Amygdala (tissue), 56 donors: ENCODE measurements around the gene CUEDC1.
"Not testable (repeated sequence)": the region's sequence is repeated elsewhere in the genome, so short reads cannot be mapped to it uniquely, and the experiment has no call there.

ENCODE experiments used
- DNase-seq, 56 donors: peaks; one replicate each; lab custom pipeline; 2025; lab: John Stamatoyannopoulos, UW

CUEDC1 gene

DNA sequence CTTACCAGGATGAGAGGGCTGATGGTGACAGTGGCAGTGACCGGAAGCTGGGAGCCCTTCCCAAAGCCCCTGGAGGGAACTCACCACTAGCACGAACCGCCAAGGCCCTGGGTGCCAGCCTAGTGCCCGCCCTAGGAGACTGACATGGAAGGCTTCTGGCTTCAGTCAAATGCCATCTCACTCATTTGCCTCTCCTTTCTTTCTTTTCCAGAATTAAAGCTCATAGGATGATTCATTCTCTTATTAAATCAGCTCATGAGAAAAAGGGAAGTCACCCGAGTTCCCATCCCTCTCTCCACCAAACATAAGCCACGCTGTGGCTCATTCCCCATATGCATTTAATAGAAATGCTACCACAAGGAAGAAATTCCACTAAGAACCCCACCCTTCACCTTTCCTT, 12.1 kb downstream of the CUEDC1 start:
- peak in 1 of 56 donors; percentile 18 for DNase-seq

DNA sequence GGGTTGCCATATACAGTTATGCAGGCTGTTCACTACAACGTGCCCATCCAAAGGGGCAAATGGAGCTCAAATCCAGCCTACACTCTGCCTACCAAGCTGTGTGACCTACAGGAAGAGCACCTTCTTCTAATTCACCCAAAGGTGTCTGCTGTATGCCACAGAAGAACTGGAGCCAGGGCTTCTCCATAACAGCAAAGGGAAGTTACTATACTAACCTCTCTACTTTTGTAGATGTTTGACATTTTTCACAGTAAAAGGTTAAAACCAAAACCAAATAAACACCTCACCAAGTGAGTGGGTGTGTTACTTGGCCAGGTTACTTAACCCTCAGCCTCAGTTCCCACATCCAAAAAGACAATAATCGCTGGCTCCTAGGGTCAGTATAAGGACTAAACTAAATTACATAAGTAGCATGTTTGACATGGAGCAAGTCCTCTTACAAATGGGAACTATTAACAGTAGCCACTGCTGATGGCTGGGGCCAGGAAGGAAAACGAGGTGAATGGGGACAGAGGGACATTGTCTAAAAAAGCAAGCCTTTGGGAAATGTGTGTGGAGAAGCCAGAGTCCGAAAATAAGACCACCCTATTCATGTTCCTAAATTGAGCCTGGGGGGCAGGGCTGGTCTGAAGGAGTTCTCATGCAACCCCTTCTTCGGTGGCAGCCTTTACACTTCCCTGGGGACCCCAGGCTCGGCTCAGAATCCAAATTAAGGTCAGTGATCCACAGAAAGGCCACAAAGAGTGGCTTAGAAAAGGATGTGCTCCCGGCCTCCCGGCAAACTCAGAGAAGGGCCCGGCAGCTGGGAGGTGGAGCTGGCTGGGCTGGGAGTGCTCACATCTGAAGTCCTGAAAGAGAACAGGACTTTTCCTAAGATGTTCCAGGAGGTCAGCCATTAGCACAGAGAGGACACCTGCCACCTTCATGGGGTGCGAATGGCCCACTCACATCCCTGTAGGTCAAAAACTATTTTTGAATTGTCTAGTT, 13.5 kb downstream of the CUEDC1 start:
- peak in 3 of 56 donors; percentile 20 to 39 (median 27) for DNase-seq

GRCh38 chr17:57940653-57941329, 14.4 kb downstream of the CUEDC1 start:
- DNase-seq: peak in 6 of 56 donors; percentile 26 to 39 (median 33)

DNA sequence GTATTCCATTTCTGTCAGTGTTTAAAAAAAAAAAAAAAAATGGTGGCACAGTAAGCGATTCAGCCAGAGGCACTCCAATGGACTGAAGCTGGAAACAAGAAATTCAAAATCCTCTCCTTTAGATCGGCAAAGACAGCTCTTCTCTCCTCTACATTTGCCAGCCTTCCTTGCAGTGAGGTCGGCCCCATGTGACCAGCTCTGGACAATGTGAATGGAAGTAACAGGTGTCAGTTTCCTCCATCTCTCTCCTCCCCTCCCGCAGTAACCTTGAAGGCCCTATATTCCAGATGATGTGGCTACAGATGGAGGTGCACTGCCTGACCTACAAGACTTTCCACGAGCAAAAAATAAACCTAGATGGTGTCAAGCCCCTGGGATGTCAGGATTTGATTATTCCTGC, 15.0 kb downstream of the CUEDC1 start:
- DNase-seq: peak in 8 of 56 donors; percentile 21 to 45 (median 26)

DNA sequence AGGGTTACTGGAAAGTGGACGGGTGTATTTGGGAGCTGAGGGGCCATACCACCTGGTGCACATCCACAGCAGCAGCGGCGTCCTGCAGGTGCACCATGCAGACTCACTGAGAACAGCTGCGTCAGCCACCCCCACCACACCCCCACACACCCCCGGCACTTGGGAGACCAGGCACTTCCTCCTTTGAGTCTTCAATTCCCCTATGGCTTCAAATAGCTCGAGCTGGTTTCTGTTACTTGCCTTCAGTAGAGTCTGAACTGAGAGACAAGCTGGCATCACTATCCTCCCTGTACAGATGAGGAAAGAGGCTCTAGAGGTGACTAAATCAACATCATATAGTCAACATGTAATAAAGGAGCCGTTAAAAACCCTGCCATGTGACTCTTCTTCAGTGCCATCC, 15.4 kb downstream of the CUEDC1 start:
- peak in 6 of 56 donors; percentile 20 to 60 (median 34) for DNase-seq

DNA sequence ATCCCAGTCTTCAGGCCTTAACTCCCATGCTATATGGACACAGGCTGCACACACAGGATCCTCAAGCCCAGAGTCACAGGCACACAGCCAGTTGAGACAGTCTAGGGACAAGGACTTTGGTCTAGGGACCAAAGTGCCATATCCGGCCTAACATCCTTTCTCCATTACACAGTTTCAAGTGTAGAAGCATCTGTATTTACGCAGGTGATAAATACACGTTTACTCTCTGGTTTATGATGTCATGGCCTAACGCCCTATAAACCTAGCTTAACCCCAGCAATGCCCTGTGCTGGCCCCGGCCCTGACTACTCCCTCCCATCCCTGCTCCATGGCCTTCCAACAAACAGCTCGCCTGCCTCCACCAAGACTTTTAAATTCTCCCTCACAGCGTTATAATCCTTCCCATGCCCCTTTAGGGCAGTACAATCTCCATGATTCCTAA, 17.1 kb downstream of the CUEDC1 start:
- no peak for DNase-seq

DNA sequence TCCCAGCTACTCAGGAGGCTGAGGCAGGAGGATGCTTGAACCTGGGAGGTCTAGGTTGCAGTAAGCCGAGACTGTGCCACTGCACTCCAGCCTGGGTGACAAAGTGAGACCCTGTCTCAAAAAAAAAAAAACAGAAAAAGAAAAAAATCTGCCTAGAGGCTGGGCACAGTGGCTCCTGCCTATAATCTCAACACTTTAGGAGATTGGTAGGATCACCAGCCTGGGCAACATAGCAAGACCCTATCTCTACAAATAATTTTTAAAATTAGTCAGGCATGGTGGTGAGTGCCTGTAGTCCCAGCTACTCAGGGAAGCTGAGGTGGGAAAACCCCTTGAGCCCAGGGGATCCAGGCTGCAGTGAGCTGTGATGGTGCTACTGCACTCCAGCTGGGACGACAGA, 17.7 kb downstream of the CUEDC1 start:
- no peak for DNase-seq

DNA sequence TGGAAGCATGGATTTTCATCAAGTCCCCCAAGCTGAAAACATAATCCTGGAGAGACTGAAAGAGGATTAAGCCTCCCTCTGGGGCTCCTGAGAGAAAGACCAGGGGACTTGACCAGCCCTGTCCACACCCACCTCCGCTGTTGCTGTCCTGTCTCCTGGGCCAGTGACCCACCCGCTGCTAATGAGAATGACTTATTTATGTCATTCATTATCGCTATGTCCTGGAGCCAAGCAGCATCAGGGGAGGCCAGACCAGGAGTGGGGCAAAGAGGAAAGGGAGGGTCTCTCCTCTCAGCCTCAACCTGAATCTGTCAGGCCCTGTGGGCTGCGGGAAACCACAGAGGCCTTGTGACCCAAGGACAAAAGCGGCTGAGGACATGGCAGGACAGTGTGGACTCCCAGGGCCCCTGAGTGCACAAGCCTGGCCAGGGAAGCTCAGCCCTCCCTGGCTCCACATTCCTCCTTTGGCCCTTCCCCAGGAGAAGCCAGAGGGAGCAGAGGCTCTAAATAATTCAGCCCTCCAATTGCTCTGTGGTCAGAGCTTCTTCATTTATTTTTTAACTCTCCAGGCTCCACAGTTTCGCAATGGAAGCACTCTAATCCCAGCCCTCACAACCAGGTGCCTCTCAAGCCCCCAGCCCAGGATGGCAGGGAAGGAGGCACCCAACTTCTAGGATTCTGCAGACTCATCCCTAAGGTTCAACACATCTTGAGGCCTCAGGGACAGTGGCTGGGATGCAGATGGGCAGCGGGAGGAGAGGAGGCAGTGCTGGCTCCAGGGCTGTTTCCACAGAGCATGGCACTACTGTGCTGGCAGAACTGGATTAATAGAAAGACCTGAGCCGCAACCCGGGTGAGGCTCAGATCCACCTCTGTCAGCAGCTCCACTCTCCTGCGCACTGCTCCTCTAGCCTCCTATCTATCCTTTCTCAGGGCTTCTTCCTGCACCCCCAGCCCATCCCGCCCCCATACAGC, 19.1 kb downstream of the CUEDC1 start:
- DNase-seq: peak in 36 of 56 donors; percentile 27 to 83 (median 64)

- DNase-seq: no peak
Measured at GRCh38 chr17:57931488-57932137, 23.6 kb downstream of the CUEDC1 start.

GRCh38 chr17:57930239-57930638, 25.0 kb downstream of the CUEDC1 start:
- no peak for DNase-seq

- DNase-seq: peak in 4 of 56 donors; percentile 28 to 41 (median 33)
Measured at GRCh38 chr17:57929386-57929785, 25.8 kb downstream of the CUEDC1 start.

- peak in 5 of 56 donors; percentile 13 to 41 (median 28) for DNase-seq
Measured at GRCh38 chr17:57928928-57929327, 26.3 kb downstream of the CUEDC1 start.

DNA sequence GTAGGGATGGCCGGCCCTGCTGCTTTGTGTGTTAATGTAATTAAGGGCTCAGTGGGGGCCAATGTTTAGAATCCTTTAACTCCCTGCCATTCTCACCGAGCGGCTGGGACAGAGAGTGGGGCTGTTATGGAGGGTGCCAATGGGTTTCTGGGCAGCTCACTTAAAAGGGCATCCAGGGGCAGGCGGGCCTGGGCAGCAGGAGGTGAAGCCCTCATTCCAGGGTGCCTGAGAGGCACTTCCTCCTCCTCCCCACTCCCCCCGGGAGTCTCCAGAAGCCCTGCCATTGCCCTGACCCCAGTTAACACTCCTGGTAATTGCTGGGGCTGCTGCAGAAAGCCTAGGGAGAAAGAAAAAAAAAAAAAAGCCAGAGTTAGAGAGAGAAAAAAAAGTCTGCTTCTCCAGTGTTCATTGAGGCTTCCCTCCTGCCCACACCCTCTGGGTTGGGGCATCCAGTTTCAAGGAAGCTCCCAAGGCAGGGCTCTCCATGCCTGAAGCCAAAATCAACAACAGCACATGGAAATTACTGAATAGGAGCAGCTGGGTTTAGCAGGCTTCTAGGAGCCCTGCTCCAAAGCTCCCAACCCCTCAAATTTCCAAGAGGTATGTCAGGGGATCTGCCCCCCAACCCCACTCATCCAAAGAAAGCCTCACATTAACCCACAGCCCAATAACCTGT, 28.0 kb downstream of the CUEDC1 start:
- peak in 38 of 56 donors; percentile 29 to 84 (median 60) for DNase-seq

DNA sequence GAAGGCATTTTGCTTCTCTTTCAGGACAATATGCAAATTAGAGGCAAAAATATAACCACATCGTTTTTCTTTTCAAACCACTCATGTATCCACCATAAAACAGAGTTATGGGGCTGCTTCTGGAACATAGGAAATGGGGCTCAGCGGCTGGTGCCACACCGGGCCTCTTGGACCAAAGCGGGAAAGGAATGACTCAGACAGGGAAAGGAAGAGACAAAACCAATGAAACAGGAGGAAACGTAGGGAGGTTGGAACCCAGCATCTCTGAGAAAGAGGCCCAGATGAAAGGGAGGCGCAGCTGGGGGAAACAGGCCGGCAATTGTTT, 28.5 kb downstream of the CUEDC1 start:
- DNase-seq: no peak

GRCh38 chr17:57925361-57925990, 29.7 kb downstream of the CUEDC1 start:
- DNase-seq: no peak

DNA sequence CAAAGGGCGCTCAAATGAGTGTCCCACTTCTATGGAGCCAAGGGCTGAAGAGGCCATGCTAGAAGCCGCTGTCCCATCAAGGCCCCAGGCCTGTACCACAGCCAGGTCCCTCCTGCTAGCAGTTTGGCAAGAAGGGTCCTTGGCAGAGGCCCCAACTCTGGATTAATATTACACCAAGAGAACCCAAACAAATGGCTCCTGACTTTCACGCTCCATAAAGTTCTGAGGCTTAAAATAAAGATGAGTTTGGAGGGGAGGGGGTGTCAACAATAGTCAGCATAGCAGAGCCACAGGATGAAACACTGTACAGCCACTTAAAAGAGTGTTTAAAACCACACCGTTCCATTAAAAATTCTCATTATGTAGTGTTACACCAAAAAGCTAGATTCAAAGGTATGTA, 30.5 kb downstream of the CUEDC1 start:
- peak in 4 of 56 donors; percentile 21 to 41 (median 30) for DNase-seq

- no peak for DNase-seq
Measured at GRCh38 chr17:57923182-57923872, 31.9 kb downstream of the CUEDC1 start.

- DNase-seq: not testable (repeated sequence)
Measured at GRCh38 chr17:57922745-57923144, 32.5 kb downstream of the CUEDC1 start.
